Endothelial cell of umbilical vein (primary cell): ENCODE measurements around the gene UGT1A7. TPM values are rescaled to one million over a fixed set of nuclear protein-coding genes. Genes with fewer than 3 reads are reported as not detected.

Experiments
- BruUV-seq: library from RNA; stranded (reverse); fragments of 400-500 nt; replicated peaks from 2 replicates; lab custom pipeline; 2021; lab: Mats Ljungman, UMichigan
- CTCF ChIA-PET: fragments of 300-600, 350-600 bp; sonication (Branson Sonifier 250); formaldehyde crosslinking; loops from one replicate; lab custom pipeline; 2021; ENCODE audit warnings: antibody characterized with exemption, inconsistent platforms; lab: Charles Lee
- POLR2A ChIA-PET: fragments of 300-600, 350-600 bp; sonication (Branson Sonifier 250); formaldehyde crosslinking; loops from one replicate; lab custom pipeline; 2021; ENCODE audit warnings: antibody characterized with exemption, inconsistent platforms; lab: Charles Lee
- DNase-seq: peaks from one replicate; pipeline ENCODE4 v3.0.0-alpha.2; 2011; ENCODE audit warnings: low read depth, low spot score
- FAIRE-seq: peaks from 2 replicates; lab custom pipeline; 2011; peaks lifted over from hg19 to GRCh38; lab: Jason Lieb, UNC
- H2AFZ ChIP-seq: 2 replicates; pipeline ENCODE4 v1.6.0; 2012; ENCODE audit warnings: low read depth, low read length, control low read depth, inconsistent platforms
- H3K27ac ChIP-seq: 2 replicates; pipeline ENCODE4 v1.5.1; 2011; ENCODE audit warnings: low read depth, mild to moderate bottlenecking, control low read depth, low read length, moderate library complexity; ENCODE audit not compliant: insufficient read depth
- H3K27me3 ChIP-seq, 2 experiments: 2 replicates each; pipeline versions ENCODE4 v1.6.0 to v1.6.1; 2011; ENCODE audit warnings: low read length in 2 of 2, mixed read lengths in 1 of 2; ENCODE audit not compliant: control insufficient read depth in 2 of 2, insufficient read depth in 2 of 2
- H3K36me3 ChIP-seq, 2 experiments: 2 replicates in 1 of 2; 3 replicates in 1 of 2; pipeline ENCODE4 v1.5.1; 2011; ENCODE audit warnings: low read length in 2 of 2, mild to moderate bottlenecking in 1 of 2, moderate library complexity in 1 of 2; ENCODE audit not compliant: control insufficient read depth in 2 of 2, insufficient read depth in 2 of 2; ENCODE audit errors: extremely low read depth in 1 of 2
- H3K4me1 ChIP-seq: 3 replicates; pipeline ENCODE4 v1.5.1; 2011; ENCODE audit warnings: mild to moderate bottlenecking, low read length; ENCODE audit not compliant: control insufficient read depth, insufficient read depth; ENCODE audit errors: extremely low read depth
- H3K4me2 ChIP-seq: 2 replicates; pipeline ENCODE4 v1.6.1; 2011; ENCODE audit warnings: low read length, control low read depth, mixed read lengths; ENCODE audit not compliant: insufficient read depth
- H3K4me3 ChIP-seq, 3 experiments: fragments of 200-600 bp in 1 of 3; sonication (generic), shearing (Covaris generic) in 1 of 3; replicated peaks in 1 of 3; 2 replicates each; pipeline ENCODE4 v1.5.1; 2011 to 2016; ENCODE audit warnings: control low read depth in 3 of 3, low read length in 3 of 3, mild to moderate bottlenecking in 2 of 3, inconsistent platforms in 1 of 3, low read depth in 1 of 3, moderate library complexity in 1 of 3; ENCODE audit not compliant: insufficient read depth in 1 of 3
- H3K79me2 ChIP-seq: 2 replicates; pipeline ENCODE4 v1.6.0; 2012; ENCODE audit warnings: low read length, inconsistent platforms; ENCODE audit not compliant: control insufficient read depth, insufficient read depth
- H3K9ac ChIP-seq: replicated peaks from 2 replicates; pipeline ENCODE3; 2011; ENCODE audit warnings: low read length, control low read depth; ENCODE audit not compliant: insufficient read depth; ENCODE audit errors: extremely low read depth
- H3K9me1 ChIP-seq: replicated peaks from 3 replicates; pipeline ENCODE4 v1.6.0; 2011; ENCODE audit warnings: mild to moderate bottlenecking, low read length; ENCODE audit not compliant: control insufficient read depth, insufficient read depth; ENCODE audit errors: extremely low read depth
- H3K9me3 ChIP-seq: replicated peaks from 2 replicates; pipeline ENCODE4 v1.5.1; 2012; ENCODE audit warnings: low read length, inconsistent platforms; ENCODE audit not compliant: control insufficient read depth, insufficient read depth
- H4K20me1 ChIP-seq: replicated peaks from 2 replicates; pipeline ENCODE3; 2011; ENCODE audit warnings: mild to moderate bottlenecking, low read length; ENCODE audit not compliant: control insufficient read depth, insufficient read depth; ENCODE audit errors: extremely low read depth
- CTCF ChIP-seq, 2 donors: IDR thresholded peaks; 1 replicate in 1 of 2; 2 replicates in 1 of 2; pipeline ENCODE4 v1.5.1; 2011; ENCODE audit warnings: low read length in 2 of 2, mild to moderate bottlenecking in 2 of 2, moderate library complexity in 2 of 2, control low read depth in 1 of 2, inconsistent platforms in 1 of 2, low read depth in 1 of 2; ENCODE audit not compliant: insufficient read depth in 1 of 2; ENCODE audit errors: extremely low read depth in 1 of 2
- EZH2 ChIP-seq: IDR thresholded peaks from 2 replicates; pipeline ENCODE4 v1.6.1; 2012; ENCODE audit warnings: borderline replicate concordance, low read depth, mild to moderate bottlenecking, moderate library complexity, low read length, inconsistent platforms; ENCODE audit not compliant: severe bottlenecking
- FOS ChIP-seq: IDR thresholded peaks from 2 replicates; pipeline ENCODE4 v1.6.1; 2011; ENCODE audit warnings: mild to moderate bottlenecking, low read length, moderate library complexity, borderline replicate concordance; ENCODE audit not compliant: insufficient read depth
- GATA2 ChIP-seq: IDR thresholded peaks from 2 replicates; pipeline ENCODE4 v1.7.0; 2011; ENCODE audit warnings: low read depth, mild to moderate bottlenecking, moderate library complexity, mixed read lengths, low read length; ENCODE audit not compliant: insufficient read length, insufficient read depth
- JUN ChIP-seq: IDR thresholded peaks from 2 replicates; pipeline ENCODE4 v1.6.1; 2011; ENCODE audit warnings: borderline replicate concordance, low read depth; ENCODE audit not compliant: insufficient read length, insufficient read depth
- MAX ChIP-seq: IDR thresholded peaks from 2 replicates; pipeline ENCODE4 v1.6.1; 2011; ENCODE audit not compliant: insufficient read depth, insufficient read length
- MYC ChIP-seq: IDR thresholded peaks from one replicate; pipeline ENCODE4 v1.6.1; 2011; ENCODE audit warnings: mild to moderate bottlenecking, low read depth, low read length
- POLR2A ChIP-seq: IDR thresholded peaks from 2 replicates; pipeline ENCODE4 v1.6.1; 2012; ENCODE audit warnings: low read depth, mild to moderate bottlenecking, control low read depth, low read length
- POLR2AphosphoS5 ChIP-seq: IDR thresholded peaks from 2 replicates; pipeline ENCODE4 v1.6.1; 2012; ENCODE audit warnings: low read depth, mild to moderate bottlenecking, control low read depth, low read length, moderate library complexity; ENCODE audit not compliant: insufficient read depth
- dilution Hi-C: fragments of 300-500 bp; cut with MboI; formaldehyde crosslinking; loops from one replicate; pipeline ENCODE4 v1.15.0; 2019; ENCODE audit warnings: low sequenced_read_pairs; ENCODE audit not compliant: extremely low pct_ligation_motif_present
- intact Hi-C: fragments of 100-400 bp; cut with micrococcal nuclease; formaldehyde crosslinking; loops from one replicate; pipeline ENCODE4 v1.10.0; 2022
- polyA plus RNA-seq, 4 experiments: library from polyadenylated mRNA; depleted of rRNA in 3 of 4; stranded (reverse) in 3 of 4; unstranded in 1 of 4; fragments of >200 nt; gene quantifications; 2 replicates each; pipeline versions ENCODE4 v1.2.1 to v1.2.3, GENCODE V29; 2011 to 2012; ENCODE audit warnings: missing spikeins in 1 of 4
- total RNA-seq: library from RNA; stranded (reverse); gene quantifications from 2 replicates; pipeline ENCODE4 v1.2.3, GENCODE V29; 2021

Gene UGT1A7
- total and polyA plus RNA-seq, 2 donors (not counting 3 experiments of a cell fraction or from before 2014, with no cell fraction given), result not detected

- dilution Hi-C loops, result no loop called here
- Histone ChIP-seq H3K27ac (no peak overlapping the region), H3K79me2 (no peaks in the 10 kb centered on the region), H3K27me3 (peaks cover 0 to 8% of the 10 kb centered on the region in 2 experiments), H3K4me3 (no peak overlapping the region), H3K4me2 (no peak overlapping the region), H3K4me1 (no peaks in the 10 kb centered on the region), H3K9ac (no peak overlapping the region), H4K20me1 (no peaks in the 10 kb centered on the region), H3K36me3 (no peaks in the 10 kb centered on the region), H2AFZ (no peak overlapping the region), H3K9me3 (no peaks in the 10 kb centered on the region), H3K9me1 (no peaks in the 10 kb centered on the region)
- FAIRE-seq, result no peak
- no TSS peak for BruUV-seq
- no peak for DNase-seq
- TF ChIP-seq POLR2A, result no peak
- TF ChIP-seq GATA2, result no peak
- no peak for TF ChIP-seq EZH2
- TF ChIP-seq FOS, result no peak
- no peak for TF ChIP-seq MAX
- no peak for TF ChIP-seq JUN
- no peak for TF ChIP-seq CTCF (IDR thresholded peaks at IDR 0.05; ENCODE audit: extremely low read depth in 1 of 2, insufficient read depth in 1 of 2, low read depth in 1 of 2, low read length in 2 of 2)
- no peak for TF ChIP-seq POLR2AphosphoS5
- no peak for TF ChIP-seq MYC
- ChIA-PET CTCF (no interaction called here), POLR2A (no interaction called here)
- intact Hi-C loops, result no loop called here
Observed at GRCh38 chr2:233714121-233714520, 32.4 kb downstream of the UGT1A7 start.
